H1 (cell line): Measurements from ENCODE around the gene GPM6B. TPM values are rescaled to one million over a fixed set of nuclear protein-coding genes. Genes with fewer than 3 reads are reported as not detected.

Source experiments
- CTCF ChIA-PET: fragments of 300-600 bp; sonication (Branson Sonifier 250); formaldehyde crosslinking; loops from one replicate; lab custom pipeline; 2021; ENCODE audit not compliant: partially characterized antibody; lab: Charles Lee
- POLR2A ChIA-PET: fragments of 300-600 bp; sonication (Branson Sonifier 250); formaldehyde crosslinking; loops from one replicate; lab custom pipeline; 2021; ENCODE audit warnings: inconsistent platforms; ENCODE audit not compliant: partially characterized antibody; lab: Charles Lee
- DNase-seq, 2 experiments: peaks; one replicate each; pipeline versions ENCODE4 v3.0.0 to v3.0.0-alpha.2; 2010 to 2022; ENCODE audit warnings: low spot score in 2 of 2, low read depth in 1 of 2, mixed read lengths in 1 of 2
- FAIRE-seq: peaks from 2 replicates; lab custom pipeline; 2011; peaks lifted over from hg19 to GRCh38; lab: Jason Lieb, UNC
- H2AFZ ChIP-seq: 2 replicates; pipeline ENCODE4 v1.8.1; 2012; ENCODE audit warnings: low read length, inconsistent platforms
- H2AK5ac ChIP-seq: 2 replicates; pipeline ENCODE4 v1.6.1; 2013; ENCODE audit warnings: low read depth, low read length
- H2BK120ac ChIP-seq: replicated peaks from 2 replicates; pipeline ENCODE3; 2013; ENCODE audit warnings: low read depth, low read length, inconsistent platforms
- H2BK12ac ChIP-seq: 2 replicates; pipeline ENCODE4 v1.6.1; 2013; ENCODE audit warnings: low read depth, low read length
- H2BK15ac ChIP-seq: 2 replicates; pipeline ENCODE4 v1.6.1; 2013; ENCODE audit warnings: low read length
- H2BK20ac ChIP-seq: 2 replicates; pipeline ENCODE4 v1.6.1; 2013; ENCODE audit warnings: low read length
- H2BK5ac ChIP-seq: 2 replicates; pipeline ENCODE4 v1.6.1; 2013; ENCODE audit warnings: low read depth, low read length
- H3K14ac ChIP-seq: 2 replicates; pipeline ENCODE4 v1.6.1; 2013; ENCODE audit warnings: inconsistent platforms; ENCODE audit not compliant: insufficient read length
- H3K18ac ChIP-seq: 2 replicates; pipeline ENCODE4 v1.6.1; 2013; ENCODE audit warnings: low read length; ENCODE audit errors: extremely low read depth
- H3K23ac ChIP-seq: 2 replicates; pipeline ENCODE4 v1.6.1; 2013; ENCODE audit warnings: inconsistent platforms; ENCODE audit not compliant: insufficient read length
- H3K23me2 ChIP-seq: 2 replicates; pipeline ENCODE4 v1.6.1; 2013; ENCODE audit warnings: low read depth, low read length
- H3K27ac ChIP-seq: 2 replicates; pipeline ENCODE4 v1.6.1; 2011; ENCODE audit warnings: low read depth, low read length, inconsistent platforms
- H3K27me3 ChIP-seq, 4 experiments: replicated peaks in 1 of 4; 1 replicate in 1 of 4; 2 replicates in 3 of 4; pipeline versions ENCODE4 v1.6.1 to v1.8.1; 2011 to 2013; ENCODE audit warnings: low read length in 3 of 4, mild to moderate bottlenecking in 3 of 4, inconsistent platforms in 2 of 4, mixed read lengths in 2 of 4, moderate library complexity in 1 of 4; ENCODE audit not compliant: control insufficient read depth in 3 of 4, insufficient read depth in 3 of 4; ENCODE audit errors: extremely low read depth in 1 of 4
- H3K36me3 ChIP-seq, 4 experiments: 2 replicates each; pipeline versions ENCODE4 v1.6.1 to v1.8.1; 2011 to 2013; ENCODE audit warnings: mild to moderate bottlenecking in 4 of 4, low read length in 3 of 4, moderate library complexity in 2 of 4, control low read depth in 1 of 4, inconsistent platforms in 1 of 4; ENCODE audit not compliant: insufficient read depth in 4 of 4, control insufficient read depth in 2 of 4
- H3K4ac ChIP-seq: replicated peaks from 2 replicates; pipeline ENCODE3; 2013; ENCODE audit warnings: low read length, low read depth, mixed read lengths, inconsistent platforms; ENCODE audit not compliant: insufficient read length
- H3K4me1 ChIP-seq, 4 experiments: replicated peaks in 1 of 4; 1 replicate in 1 of 4; 2 replicates in 3 of 4; pipeline versions ENCODE4 v1.6.1 to v1.8.1; 2011 to 2013; ENCODE audit warnings: low read length in 3 of 4, inconsistent platforms in 2 of 4, mixed read lengths in 1 of 4; ENCODE audit not compliant: insufficient read depth in 4 of 4, control insufficient read depth in 3 of 4
- H3K4me2 ChIP-seq, 2 experiments: 2 replicates each; pipeline versions ENCODE4 v1.6.1 to v1.8.1; 2011 to 2013; ENCODE audit warnings: low read depth in 2 of 2, low read length in 2 of 2, control low read depth in 1 of 2, inconsistent platforms in 1 of 2, mild to moderate bottlenecking in 1 of 2; ENCODE audit not compliant: insufficient read depth in 1 of 2
- H3K4me3 ChIP-seq, 4 experiments: fragments of 200-600, 300-600 bp in 1 of 4; sonication (generic), shearing (Covaris generic), sonication (Bioruptor Twin) in 1 of 4; 2 replicates each; pipeline versions ENCODE4 v1.5.1 to v1.8.1; 2011 to 2016; ENCODE audit warnings: low read length in 4 of 4, low read depth in 3 of 4, control low read depth in 2 of 4, inconsistent platforms in 2 of 4, mild to moderate bottlenecking in 2 of 4, mixed read lengths in 1 of 4, moderate library complexity in 1 of 4; ENCODE audit not compliant: insufficient read depth in 2 of 4; ENCODE audit errors: extremely low read depth in 1 of 4
- H3K56ac ChIP-seq: replicated peaks from 2 replicates; pipeline ENCODE3; 2013; ENCODE audit warnings: low read depth, mild to moderate bottlenecking, mixed read lengths, low read length, inconsistent platforms; ENCODE audit not compliant: insufficient read length
- H3K79me1 ChIP-seq: 2 replicates; pipeline ENCODE4 v1.6.1; 2013; ENCODE audit warnings: low read depth, low read length, control low read depth
- H3K79me2 ChIP-seq, 2 experiments: 2 replicates each; pipeline versions ENCODE4 v1.6.1 to v1.8.1; 2012 to 2013; ENCODE audit warnings: low read length in 2 of 2, mild to moderate bottlenecking in 2 of 2, inconsistent platforms in 1 of 2; ENCODE audit not compliant: insufficient read depth in 2 of 2, control insufficient read depth in 1 of 2
- H3K9ac ChIP-seq, 4 experiments: replicated peaks in 1 of 4; 1 replicate in 1 of 4; 2 replicates in 3 of 4; pipeline versions ENCODE4 v1.6.1 to v1.8.1; 2011 to 2013; ENCODE audit warnings: low read depth in 3 of 4, low read length in 3 of 4, control low read depth in 2 of 4, mild to moderate bottlenecking in 2 of 4, moderate library complexity in 2 of 4, inconsistent platforms in 1 of 4; ENCODE audit errors: extremely low read depth in 1 of 4
- H3K9me3 ChIP-seq, 2 experiments: 2 replicates each; pipeline versions ENCODE4 v1.6.1 to v1.8.1; 2012 to 2013; ENCODE audit warnings: mild to moderate bottlenecking in 2 of 2, moderate library complexity in 2 of 2, control low read depth in 1 of 2, inconsistent platforms in 1 of 2, low read depth in 1 of 2, low read length in 1 of 2, mixed read lengths in 1 of 2; ENCODE audit not compliant: insufficient read depth in 2 of 2
- H4K20me1 ChIP-seq, 2 experiments: replicated peaks in 1 of 2; 2 replicates each; pipeline versions ENCODE3 to v1.8.1; 2011 to 2013; ENCODE audit warnings: inconsistent platforms in 2 of 2, low read length in 2 of 2, mild to moderate bottlenecking in 1 of 2; ENCODE audit not compliant: insufficient read depth in 2 of 2, control insufficient read depth in 1 of 2
- H4K5ac ChIP-seq: 2 replicates; pipeline ENCODE4 v1.6.1; 2013; ENCODE audit warnings: low read length, low read depth, mixed read lengths, inconsistent platforms; ENCODE audit not compliant: insufficient read length
- H4K8ac ChIP-seq: 2 replicates; pipeline ENCODE4 v1.8.0; 2013; ENCODE audit warnings: mild to moderate bottlenecking, moderate library complexity, low read length, inconsistent platforms; ENCODE audit not compliant: insufficient read depth; ENCODE audit errors: extremely low read depth
- H4K91ac ChIP-seq: replicated peaks from 2 replicates; pipeline ENCODE3; 2013; ENCODE audit warnings: low read length, mixed read lengths, inconsistent platforms; ENCODE audit not compliant: insufficient read length
- GABPA ChIP-seq: IDR thresholded peaks from 2 replicates; pipeline ENCODE4 v1.6.1; 2011; ENCODE audit warnings: mild to moderate bottlenecking, low read length, moderate library complexity, borderline replicate concordance; ENCODE audit not compliant: insufficient read depth
- RFX5 ChIP-seq: IDR thresholded peaks from 2 replicates; pipeline ENCODE4 v1.6.1; 2011; ENCODE audit warnings: low read depth, low read length, improper control_type of control experiment, borderline replicate concordance
- SIX5 ChIP-seq: IDR thresholded peaks from 2 replicates; pipeline ENCODE4 v1.6.1; 2011; ENCODE audit warnings: mild to moderate bottlenecking, low read depth, low read length
- SP1 ChIP-seq: IDR thresholded peaks from 2 replicates; pipeline ENCODE4 v1.6.1; 2011; ENCODE audit warnings: low read depth, low read length
- TCF12 ChIP-seq: IDR thresholded peaks from 2 replicates; pipeline ENCODE4 v1.6.1; 2011; ENCODE audit warnings: low read depth, mild to moderate bottlenecking, low read length
- WGBS, 2 experiments: shearing (Covaris generic) in 1 of 2; methylation state at CpG; one replicate each; pipeline versions ENCODE4 v1.1.6 to v1.1.7; 2013 to 2015; ENCODE audit warnings: low lambda C conversion rate in 2 of 2, mixed read lengths in 2 of 2, inconsistent platforms in 1 of 2, low coverage in 1 of 2, missing lambda C conversion rate in 1 of 2; ENCODE audit not compliant: insufficient replicate concordance in 2 of 2, insufficient coverage in 1 of 2, insufficient read length in 1 of 2; ENCODE audit errors: extremely low coverage in 1 of 2, missing lambda C conversion rate in 1 of 2; 5-methylcytosine and 5-hydroxymethylcytosine counted together
- polyA plus RNA-seq, 7 experiments: library from polyadenylated mRNA; depleted of rRNA in 3 of 7; stranded (reverse) in 5 of 7; unstranded in 2 of 7; fragments of >200 nt in 5 of 7; fragments of 200-250 nt in 2 of 7; gene quantifications; 1 replicate in 5 of 7; 2 replicates in 1 of 7; 4 replicates in 1 of 7; pipeline versions ENCODE4 v1.2.1 to v1.2.3, GENCODE V29; 2011 to 2013; ENCODE audit warnings: missing spikeins in 2 of 7, mixed read lengths in 2 of 7
- total RNA-seq: library from RNA; stranded (reverse); fragmentation: NEBNext Ultra II Directional; extraction: Animal tissue kit (Norgen Biotek cat#: 25700); gene quantifications from 2 replicates; pipeline ENCODE4 v1.2.1, GENCODE V29; 2021

The GPM6B gene
- total and polyA plus RNA-seq, 2 of the 8 experiments (the other 6 are each of a cell fraction or from before 2014, with no cell fraction given), result 132 to 175 TPM

DNA sequence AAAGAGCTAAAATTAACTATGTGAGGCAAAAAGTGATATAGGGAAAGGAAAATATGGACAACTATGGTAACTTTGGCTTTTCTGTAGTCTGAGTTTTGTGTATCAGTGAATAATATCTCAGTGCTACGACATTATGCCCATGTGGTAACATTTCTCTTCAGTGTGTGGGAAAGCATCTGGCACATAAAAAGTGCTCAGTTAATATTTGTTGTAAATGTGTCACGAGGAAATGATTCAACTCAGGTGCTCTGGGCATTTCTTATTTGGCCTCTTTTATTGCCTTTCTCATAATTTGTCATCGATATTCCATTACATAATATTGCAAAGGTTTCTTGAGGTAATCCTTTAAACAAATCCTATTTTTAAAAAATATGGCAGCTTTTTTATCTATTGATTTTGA is 64.8 kb downstream of the GPM6B start:
- H3K4me1 ChIP-seq, result peaks cover 0 to 2% (median 0%) of the 10 kb centered on the region in 4 experiments; a peak in 1 of 7 replicates
- no peak overlapping the region for H2BK12ac ChIP-seq
- H3K23ac ChIP-seq, result no peak overlapping the region
- H3K9me3 ChIP-seq, result no peaks in the 10 kb centered on the region
- no peak overlapping the region for H4K8ac ChIP-seq
- H3K4me3 ChIP-seq, result no peak overlapping the region
- FAIRE-seq (no peak), DNase-seq (no peak)
- no peaks in the 10 kb centered on the region for H3K79me1 ChIP-seq
- H3K79me2 ChIP-seq, result no peaks in the 10 kb centered on the region
- no peaks in the 10 kb centered on the region for H3K27me3 ChIP-seq
- H3K4ac ChIP-seq, result no peak overlapping the region
- H2BK20ac ChIP-seq, result no peak overlapping the region
- CTCF ChIA-PET, result interaction anchor here (0.6 to 5.1 kb wide), 3 partner anchors 10 to 836 kb away, joined by 3 to 17 read pairs (median 5); no protein-coding TSS in a partner anchor
- H3K18ac ChIP-seq, result no peak overlapping the region
- no peak overlapping the region for H4K5ac ChIP-seq
- no peak overlapping the region for H3K56ac ChIP-seq
- peaks cover 0 to 2% of the 10 kb centered on the region in 2 experiments for H4K20me1 ChIP-seq
- no peak overlapping the region for H3K9ac ChIP-seq
- TF ChIP-seq GABPA, result no peak
- no peak for TF ChIP-seq SIX5
- no peak for TF ChIP-seq TCF12
- no peak for TF ChIP-seq SP1
- no peak for TF ChIP-seq RFX5
- WGBS, 2 experiments, result 97% methylated on average over 3 of the region's 3 CpGs; no CpG with 5 or more reads in 1 of the 2 experiments
- POLR2A ChIA-PET, result no interaction called here
- H3K23me2 ChIP-seq, result no peaks in the 10 kb centered on the region
- H4K91ac ChIP-seq, result no peak overlapping the region
- H2BK120ac ChIP-seq, result no peak overlapping the region
- H2BK15ac ChIP-seq, result no peak overlapping the region
- H3K14ac ChIP-seq, result no peak overlapping the region
- no peak overlapping the region for H3K27ac ChIP-seq
- peaks cover 0 to 48% (median 8%) of the 10 kb centered on the region in 4 experiments for H3K36me3 ChIP-seq
- H2BK5ac ChIP-seq, result no peak overlapping the region
- H2AK5ac ChIP-seq, result no peak overlapping the region
- no peak overlapping the region for H2AFZ ChIP-seq
- H3K4me2 ChIP-seq, result no peak overlapping the region
